HG03196 (cell line): Measurements from ENCODE around the gene LUZP1.

Experiments used
- ATAC-seq: cut with Tn5 transposase; IDR thresholded peaks from one replicate; pipeline ENCODE4 v1.9.1; 2021; ENCODE audit not compliant: unreplicated experiment

Gene LUZP1

DNA sequence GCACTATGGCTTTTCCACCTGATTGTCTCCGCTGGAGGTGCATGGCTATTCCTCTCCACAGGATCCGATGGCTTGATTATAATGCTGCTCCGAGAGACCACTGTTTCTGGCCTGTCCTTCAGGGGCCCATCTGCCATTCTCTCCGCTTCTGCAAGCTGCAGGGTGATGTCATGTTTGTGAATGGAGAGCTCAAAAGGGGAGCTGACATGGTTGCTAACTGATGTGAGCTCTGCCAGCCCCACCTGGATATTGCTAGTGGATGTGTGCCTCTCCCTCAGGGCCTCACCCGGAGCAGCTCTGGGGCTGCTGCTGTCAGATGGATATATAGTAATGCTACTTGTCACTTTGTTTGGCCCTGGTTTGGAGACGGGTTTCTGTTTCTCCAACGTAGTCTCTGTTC is 77.1 kb downstream of the LUZP1 start:
- ATAC-seq, result no peak

GRCh38 chr1:23090056-23090455 is 78.6 kb downstream of the LUZP1 start:
- ATAC-seq, result no peak

DNA sequence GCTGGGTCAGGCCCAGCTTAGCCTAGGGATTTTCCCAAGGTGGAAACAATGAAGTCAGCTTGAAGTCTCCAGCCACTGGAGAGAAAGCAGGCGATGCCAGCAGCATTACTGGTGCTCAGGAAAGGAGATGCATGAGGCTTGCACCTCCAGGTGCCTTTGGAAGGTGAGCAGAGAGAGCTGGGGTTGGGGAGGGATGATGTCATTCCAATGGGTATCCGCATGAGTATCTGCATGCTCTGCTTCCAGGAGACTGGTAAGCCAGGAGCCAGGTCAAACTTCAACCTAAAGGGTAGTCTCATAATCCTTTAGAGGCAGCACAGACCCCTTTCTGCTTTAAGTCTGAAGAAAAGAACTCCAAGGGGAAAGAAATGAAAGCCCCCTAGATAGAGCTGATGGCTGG is 80.6 kb downstream of the LUZP1 start:
- no peak for ATAC-seq

- ATAC-seq, result no peak
These were observed 83.0 kb downstream of the LUZP1 start for GRCh38 chr1:23085696-23086095.

DNA sequence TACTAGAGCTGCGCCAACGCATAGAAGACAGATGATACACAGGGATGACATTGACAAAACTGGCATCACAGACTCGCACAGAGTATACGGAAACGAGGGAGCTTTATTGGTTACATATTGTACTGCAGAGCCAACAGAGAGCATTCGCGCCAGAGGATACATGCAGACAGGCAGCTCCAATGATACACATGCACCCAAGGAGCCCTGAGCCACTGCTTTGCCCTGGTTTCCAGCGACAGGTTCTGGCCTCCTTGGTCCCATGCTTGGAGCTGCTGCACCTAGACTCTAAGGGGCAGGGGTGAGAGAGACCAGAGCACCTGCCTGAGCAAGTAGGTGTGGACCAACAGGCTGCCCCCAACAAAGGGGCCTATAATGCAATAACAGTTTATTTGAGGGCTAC is 83.8 kb downstream of the LUZP1 start:
- ATAC-seq, result no peak

DNA sequence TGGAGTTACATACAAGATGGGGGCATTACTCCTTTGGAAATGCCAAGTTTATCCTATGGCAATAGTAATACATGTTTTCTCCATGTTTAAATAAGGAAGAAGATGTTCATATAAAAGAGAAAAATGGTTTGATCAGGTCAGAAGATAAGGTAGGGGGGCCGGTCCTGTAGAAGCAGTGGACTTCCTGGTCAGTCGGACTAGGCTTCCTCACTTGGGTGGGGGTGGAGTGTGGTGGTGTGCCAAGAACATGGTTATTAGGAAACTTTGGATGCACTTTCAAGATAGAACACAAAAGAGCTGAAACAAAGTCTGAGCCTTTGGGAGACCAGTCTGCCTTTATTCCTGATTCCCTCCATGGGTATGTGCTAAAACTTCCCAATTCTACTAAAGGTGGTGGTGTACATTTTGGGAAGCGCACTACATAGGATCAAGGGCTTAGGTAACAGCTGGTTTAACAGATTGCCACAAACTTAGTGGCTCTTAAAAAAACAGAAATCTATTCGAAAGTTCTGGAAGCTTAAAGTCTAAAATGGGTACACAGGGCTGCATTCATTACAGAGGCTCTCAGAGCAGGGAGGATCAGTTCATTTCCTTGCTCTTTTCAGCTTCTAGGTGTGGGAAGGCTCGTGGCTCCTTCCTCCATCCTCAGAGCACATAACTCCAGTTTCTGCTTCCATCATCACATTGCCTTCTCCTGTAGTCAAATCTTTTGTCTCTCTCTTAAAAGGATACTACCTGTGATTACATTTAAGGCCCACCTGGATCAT is 84.8 kb downstream of the LUZP1 start:
- no peak for ATAC-seq

GRCh38 chr1:23081376-23081775 is 87.3 kb downstream of the LUZP1 start:
- ATAC-seq, result no peak

DNA sequence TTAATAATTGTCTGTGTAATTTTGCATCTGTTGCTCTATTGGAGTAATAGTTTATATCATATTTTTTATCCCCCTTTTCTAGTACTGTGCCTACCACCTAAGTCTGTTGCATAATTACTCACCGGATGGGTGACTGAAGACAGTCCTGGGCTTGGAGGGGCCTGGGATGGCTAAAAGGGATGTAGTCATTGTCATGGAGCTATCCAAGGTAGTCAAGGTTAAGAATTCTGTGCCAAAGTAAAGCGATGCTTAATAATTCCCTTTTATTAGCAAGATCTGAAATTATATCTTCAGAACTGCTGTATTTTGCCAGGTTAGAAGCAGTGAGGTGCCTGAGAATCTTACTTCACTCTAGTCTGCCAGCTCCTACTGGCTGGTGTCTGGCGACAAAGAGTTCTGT is 87.8 kb downstream of the LUZP1 start:
- ATAC-seq, result no peak

GRCh38 chr1:23079025-23079424 is 89.6 kb downstream of the LUZP1 start:
- no peak for ATAC-seq

DNA sequence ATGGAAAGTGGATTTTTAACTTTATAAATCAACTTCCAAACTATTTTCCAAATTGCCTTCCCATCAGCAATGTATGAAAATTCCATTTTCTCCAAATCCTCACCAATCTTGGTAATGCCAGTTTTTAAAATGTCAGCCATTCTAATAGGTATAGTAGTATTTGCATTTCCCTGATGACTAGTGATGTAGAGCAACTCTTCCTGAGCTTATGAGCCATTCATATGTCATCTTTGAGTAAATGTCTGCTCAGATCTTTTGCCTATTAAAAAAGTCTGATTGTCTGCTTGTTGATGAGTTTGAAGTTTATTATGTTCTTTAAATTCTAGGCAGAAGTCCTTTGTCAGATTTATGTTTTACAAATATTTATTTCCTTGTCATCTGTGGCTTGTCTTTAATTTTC is 94.6 kb downstream of the LUZP1 start:
- ATAC-seq, result no peak

DNA sequence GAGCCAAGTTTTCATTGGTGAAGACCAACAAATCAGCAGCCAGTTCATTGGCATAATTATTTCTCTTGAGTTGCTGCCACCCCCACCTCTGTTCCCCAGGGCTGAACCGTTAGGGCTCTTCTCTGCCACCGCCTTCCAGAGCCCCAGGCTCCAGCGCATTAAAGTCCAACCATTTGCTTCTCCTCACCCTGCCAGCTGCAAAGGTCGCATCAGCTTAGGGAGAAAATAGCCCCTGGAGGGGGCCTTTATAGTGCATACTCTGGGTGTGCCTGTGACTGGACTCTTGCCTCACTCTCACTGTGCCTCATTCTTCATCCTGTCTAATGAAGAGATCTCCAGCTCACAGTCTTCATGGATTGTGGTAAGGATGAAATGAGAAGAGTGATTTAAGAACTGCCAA is 99.0 kb downstream of the LUZP1 start:
- no peak for ATAC-seq

DNA sequence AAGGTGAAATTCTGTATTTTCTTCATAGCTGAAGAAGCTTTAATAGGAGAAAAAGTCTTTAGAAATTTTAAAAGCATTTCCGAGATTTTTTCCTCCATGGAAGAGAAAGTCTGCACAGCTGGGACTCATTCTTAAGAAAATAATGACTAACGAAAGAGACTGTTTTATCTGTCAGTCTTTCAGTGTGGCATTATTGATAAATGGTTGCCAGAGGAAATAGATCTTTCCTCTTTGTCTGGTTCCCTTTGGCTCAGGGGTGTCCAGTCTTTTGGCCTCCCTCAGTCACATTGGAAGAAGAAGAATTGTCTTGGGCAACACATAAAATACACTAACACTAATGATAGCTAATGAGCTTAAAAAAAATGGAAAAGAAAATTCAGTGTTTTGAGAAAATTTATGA is 99.5 kb downstream of the LUZP1 start:
- no peak for ATAC-seq

DNA sequence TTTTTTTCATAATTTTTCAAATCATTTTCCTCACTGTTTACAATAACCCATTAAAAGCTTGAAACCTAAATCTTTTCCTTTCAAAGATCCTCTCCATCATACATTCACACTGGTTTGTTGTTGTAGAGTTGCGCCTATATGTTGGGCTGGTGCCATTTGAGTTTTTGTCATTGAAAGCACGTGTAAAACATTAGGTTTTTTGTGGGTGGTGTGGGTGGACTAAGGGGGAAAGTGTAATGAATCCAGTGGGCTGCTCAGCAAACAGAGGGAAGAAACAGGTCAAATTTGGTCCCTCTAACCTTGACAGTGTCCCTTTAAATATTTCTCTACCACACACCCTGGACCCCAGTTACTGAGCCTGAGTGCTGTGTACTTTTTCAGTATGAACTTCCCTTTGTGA is 102.6 kb downstream of the LUZP1 start:
- no peak for ATAC-seq

DNA sequence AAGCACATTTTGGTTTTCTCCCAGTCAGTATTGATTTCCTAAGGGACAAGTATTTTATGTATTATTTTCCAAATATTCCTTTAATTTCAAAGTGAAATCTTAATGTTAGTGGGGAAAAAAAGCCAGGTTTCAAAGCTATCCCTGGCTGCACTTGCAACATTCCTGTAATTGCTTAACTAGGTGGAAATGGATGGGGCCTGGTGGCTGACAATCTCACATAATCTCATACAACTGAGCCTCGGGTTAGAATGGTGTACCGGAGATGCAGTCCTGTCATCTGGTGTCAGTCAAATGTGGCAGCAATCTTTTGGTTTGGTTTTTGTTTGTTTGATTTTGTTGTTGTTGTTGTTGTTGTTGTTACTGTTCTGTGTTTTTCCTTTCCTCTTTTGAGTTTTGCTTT is 103.3 kb downstream of the LUZP1 start:
- no peak for ATAC-seq

- no peak for ATAC-seq
These were observed 106.4 kb downstream of the LUZP1 start for GRCh38 chr1:23062271-23062670.

DNA sequence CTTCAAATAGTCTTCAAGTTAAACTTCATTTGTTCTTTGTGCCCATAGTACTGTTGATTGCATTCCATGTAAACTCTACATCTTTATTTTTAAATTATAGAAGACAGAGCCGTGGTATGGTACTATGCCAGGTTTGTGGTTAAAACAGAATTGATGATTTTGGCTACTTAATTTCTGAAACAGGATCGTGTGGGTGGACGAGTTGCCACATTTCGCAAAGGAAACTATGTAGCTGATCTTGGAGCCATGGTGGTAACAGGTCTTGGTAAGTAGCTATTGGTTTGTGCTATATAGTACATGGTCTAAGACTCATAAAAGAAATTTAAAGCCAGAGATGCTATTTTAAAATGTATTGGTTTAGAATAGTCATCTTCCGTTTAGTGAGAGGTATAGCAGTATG is 111.4 kb downstream of the LUZP1 start:
- ATAC-seq, result no peak

- ATAC-seq, result no peak
These were observed 117.3 kb downstream of the LUZP1 start for GRCh38 chr1:23051290-23051909.

- ATAC-seq, result no peak
These were observed 118.5 kb downstream of the LUZP1 start for GRCh38 chr1:23050201-23050600.

- ATAC-seq, result no peak
These were observed 124.6 kb downstream of the LUZP1 start for GRCh38 chr1:23044035-23044434.

DNA sequence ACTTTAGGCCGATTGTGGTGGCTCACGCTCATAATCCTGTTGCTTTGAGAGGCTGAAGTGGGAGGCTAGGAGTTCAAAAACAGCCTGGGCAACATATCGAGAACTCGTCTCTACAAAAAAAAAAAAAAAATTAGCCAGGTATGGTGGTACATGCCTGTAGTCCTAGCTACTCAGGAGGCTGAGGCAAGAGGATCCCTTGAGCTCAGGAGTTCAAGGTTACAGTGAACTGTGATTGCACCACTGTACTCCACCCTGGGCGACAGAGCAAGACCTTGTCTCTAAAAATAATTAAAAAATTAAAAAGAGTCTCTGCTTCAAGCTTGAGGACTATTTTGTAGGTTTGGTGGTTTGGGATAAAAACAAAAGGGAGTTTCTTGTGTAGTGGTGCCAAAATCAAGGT is 128.1 kb downstream of the LUZP1 start:
- ATAC-seq, result no peak

DNA sequence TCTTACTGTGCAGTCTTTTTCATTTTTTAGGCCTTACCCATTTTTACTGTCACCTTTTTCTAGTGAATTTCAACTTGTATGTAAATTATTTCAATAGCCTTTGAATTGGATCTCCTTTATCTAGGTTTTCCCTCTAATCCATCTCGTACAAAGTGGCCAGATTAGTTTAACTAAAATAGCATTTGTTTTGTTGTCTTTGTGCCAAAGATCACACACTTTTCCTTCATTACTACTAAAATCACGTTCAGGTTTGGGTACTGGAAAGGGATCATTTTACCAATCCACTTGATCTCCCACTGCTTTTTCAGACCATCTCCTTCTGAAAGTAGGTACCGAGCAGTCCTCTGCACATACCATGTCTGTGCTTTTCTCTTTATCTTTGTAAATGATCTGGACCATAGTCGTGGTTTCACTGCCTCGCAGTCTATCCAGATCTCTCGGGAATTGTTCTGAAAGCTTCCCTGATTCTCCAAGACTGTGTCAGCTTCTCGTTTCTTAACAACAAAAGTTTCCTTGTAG is 129.3 kb downstream of the LUZP1 start:
- ATAC-seq, result no peak

DNA sequence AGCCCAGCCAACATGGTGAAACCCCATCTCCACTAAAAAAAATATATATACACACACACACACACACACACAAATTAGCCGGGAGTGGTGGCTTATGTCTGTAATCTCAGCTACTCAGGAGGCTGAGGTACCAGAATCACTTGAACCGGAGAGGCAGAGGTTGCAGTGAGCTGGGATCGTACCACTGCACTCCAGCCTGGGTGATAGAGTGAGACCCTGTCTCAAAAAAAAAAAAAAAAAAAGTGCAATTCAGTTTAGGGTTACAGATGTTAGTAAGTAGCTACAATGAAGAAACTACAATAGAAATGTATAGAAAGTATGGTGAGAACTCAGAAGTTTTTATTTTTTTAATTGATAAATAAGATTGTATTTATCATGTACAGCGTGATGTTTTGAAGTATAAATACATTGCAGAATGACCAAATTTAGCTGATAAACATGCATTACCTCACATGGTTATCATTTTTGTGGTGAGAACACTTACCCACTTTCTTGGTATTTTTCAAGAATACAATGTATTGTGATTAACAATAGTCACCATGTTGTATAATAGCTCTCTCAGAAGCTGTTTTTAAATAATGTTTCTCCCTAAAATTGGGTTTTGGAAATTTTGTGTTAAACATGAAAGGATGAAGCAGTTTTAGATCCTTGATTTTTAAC is 131.4 kb downstream of the LUZP1 start:
- no peak for ATAC-seq
